HL-60 (cell line): ENCODE results near the gene TMEM222.

ENCODE experiments used
- DNase-seq, 2 experiments: peaks; one replicate each; pipeline ENCODE4 v3.0.0-alpha.2; 2010 to 2020; ENCODE audit warnings: low read depth in 1 of 2, low spot score in 1 of 2
- H3K27ac ChIP-seq: fragments of 250-450 bp; sonication (Bioruptor Pico); replicated peaks from 2 replicates; pipeline ENCODE4 v1.5.1; 2020; ENCODE audit warnings: mild to moderate bottlenecking, moderate library complexity
- H3K27me3 ChIP-seq: fragments of 250-450 bp; sonication (Bioruptor Pico); 2 replicates; pipeline ENCODE4 v1.5.1; 2021; ENCODE audit warnings: mild to moderate bottlenecking, moderate library complexity; ENCODE audit not compliant: insufficient read depth, poor library complexity, severe bottlenecking
- H3K4me3 ChIP-seq: replicated peaks from 2 replicates; pipeline ENCODE4 v1.5.1; 2011; ENCODE audit warnings: mild to moderate bottlenecking, control low read depth, low read length; ENCODE audit not compliant: insufficient read depth
- GABPA ChIP-seq: IDR thresholded peaks from 2 replicates; pipeline ENCODE4 v1.6.1; 2012; ENCODE audit warnings: low read depth
- POLR2AphosphoS5 ChIP-seq: IDR thresholded peaks from 2 replicates; pipeline ENCODE4 v1.6.1; 2012; ENCODE audit warnings: low read depth
- SPI1 ChIP-seq: IDR thresholded peaks from 2 replicates; pipeline ENCODE4 v1.6.1; 2012; ENCODE audit warnings: low read depth, mild to moderate bottlenecking, borderline replicate concordance
- TF ChIP-seq, protein P1 (sequence below): IDR thresholded peaks from one replicate; pipeline ENCODE4 v1.5.1; 2011; ENCODE audit warnings: low read length, control low read depth, inconsistent platforms; ENCODE audit not compliant: insufficient read depth
- TF ChIP-seq, protein P2 (sequence below): IDR thresholded peaks from 2 replicates; pipeline ENCODE4 v1.6.1; 2012; ENCODE audit warnings: low read depth; ENCODE audit not compliant: insufficient replicate concordance

TMEM222 gene

DNA sequence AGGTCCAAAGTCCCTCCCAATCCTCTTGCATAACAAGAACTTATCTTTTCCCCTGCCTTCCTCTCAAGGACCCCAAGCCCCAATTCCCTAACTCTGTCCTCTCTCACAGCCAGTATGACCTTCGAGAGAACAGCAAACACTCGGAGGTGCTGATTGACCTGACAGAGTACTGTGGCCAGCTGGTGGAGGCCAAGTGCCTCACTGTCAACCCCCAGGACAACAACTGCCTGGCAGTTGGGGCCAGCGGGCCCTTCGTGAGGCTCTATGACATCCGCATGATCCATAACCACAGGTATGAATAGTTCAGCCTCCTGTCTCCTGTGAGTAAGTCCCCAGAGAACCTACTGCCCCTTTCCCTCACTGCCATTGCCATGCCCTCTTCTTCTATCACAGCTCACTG lies 29.9 kb upstream of the TMEM222 start:
- DNase-seq: no peak
- Histone ChIP-seq H3K27ac (no peak overlapping the region), H3K4me3 (no peak overlapping the region), H3K27me3 (no peaks in the 10 kb centered on the region)
- TF ChIP-seq SPI1 (no peak), POLR2AphosphoS5 (no peak), GABPA (no peak)
- TF ChIP-seq, protein P1, sequence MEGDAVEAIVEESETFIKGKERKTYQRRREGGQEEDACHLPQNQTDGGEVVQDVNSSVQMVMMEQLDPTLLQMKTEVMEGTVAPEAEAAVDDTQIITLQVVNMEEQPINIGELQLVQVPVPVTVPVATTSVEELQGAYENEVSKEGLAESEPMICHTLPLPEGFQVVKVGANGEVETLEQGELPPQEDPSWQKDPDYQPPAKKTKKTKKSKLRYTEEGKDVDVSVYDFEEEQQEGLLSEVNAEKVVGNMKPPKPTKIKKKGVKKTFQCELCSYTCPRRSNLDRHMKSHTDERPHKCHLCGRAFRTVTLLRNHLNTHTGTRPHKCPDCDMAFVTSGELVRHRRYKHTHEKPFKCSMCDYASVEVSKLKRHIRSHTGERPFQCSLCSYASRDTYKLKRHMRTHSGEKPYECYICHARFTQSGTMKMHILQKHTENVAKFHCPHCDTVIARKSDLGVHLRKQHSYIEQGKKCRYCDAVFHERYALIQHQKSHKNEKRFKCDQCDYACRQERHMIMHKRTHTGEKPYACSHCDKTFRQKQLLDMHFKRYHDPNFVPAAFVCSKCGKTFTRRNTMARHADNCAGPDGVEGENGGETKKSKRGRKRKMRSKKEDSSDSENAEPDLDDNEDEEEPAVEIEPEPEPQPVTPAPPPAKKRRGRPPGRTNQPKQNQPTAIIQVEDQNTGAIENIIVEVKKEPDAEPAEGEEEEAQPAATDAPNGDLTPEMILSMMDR: no peak
- TF ChIP-seq, protein P2, sequence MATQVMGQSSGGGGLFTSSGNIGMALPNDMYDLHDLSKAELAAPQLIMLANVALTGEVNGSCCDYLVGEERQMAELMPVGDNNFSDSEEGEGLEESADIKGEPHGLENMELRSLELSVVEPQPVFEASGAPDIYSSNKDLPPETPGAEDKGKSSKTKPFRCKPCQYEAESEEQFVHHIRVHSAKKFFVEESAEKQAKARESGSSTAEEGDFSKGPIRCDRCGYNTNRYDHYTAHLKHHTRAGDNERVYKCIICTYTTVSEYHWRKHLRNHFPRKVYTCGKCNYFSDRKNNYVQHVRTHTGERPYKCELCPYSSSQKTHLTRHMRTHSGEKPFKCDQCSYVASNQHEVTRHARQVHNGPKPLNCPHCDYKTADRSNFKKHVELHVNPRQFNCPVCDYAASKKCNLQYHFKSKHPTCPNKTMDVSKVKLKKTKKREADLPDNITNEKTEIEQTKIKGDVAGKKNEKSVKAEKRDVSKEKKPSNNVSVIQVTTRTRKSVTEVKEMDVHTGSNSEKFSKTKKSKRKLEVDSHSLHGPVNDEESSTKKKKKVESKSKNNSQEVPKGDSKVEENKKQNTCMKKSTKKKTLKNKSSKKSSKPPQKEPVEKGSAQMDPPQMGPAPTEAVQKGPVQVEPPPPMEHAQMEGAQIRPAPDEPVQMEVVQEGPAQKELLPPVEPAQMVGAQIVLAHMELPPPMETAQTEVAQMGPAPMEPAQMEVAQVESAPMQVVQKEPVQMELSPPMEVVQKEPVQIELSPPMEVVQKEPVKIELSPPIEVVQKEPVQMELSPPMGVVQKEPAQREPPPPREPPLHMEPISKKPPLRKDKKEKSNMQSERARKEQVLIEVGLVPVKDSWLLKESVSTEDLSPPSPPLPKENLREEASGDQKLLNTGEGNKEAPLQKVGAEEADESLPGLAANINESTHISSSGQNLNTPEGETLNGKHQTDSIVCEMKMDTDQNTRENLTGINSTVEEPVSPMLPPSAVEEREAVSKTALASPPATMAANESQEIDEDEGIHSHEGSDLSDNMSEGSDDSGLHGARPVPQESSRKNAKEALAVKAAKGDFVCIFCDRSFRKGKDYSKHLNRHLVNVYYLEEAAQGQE: no peak

DNA sequence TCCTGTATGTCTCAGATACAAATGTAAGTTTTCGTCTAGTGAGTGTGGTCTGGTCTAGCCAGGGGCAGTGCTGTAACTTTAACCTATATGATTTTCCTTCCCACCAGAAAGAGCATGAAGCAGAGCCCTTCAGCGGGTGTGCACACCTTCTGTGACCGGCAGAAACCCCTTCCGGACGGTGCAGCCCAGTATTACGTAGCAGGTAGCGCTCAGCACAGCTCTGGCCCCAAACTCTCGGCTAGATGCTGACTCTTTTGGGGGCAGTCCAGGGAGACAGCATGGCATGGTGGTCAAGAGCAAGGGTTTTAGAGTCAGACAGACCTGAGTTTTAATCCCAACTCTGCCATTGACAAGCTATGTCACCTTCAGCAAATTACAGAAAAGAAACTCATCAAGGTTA lies 28.0 kb upstream of the TMEM222 start:
- H3K27me3 ChIP-seq: no peaks in the 10 kb centered on the region
- no peak for TF ChIP-seq POLR2AphosphoS5
- TF ChIP-seq GABPA: no peak
- TF ChIP-seq, protein P2: no peak
- TF ChIP-seq, protein P1: no peak
- H3K4me3 ChIP-seq: no peak overlapping the region
- DNase-seq: no peak
- no peak overlapping the region for H3K27ac ChIP-seq

DNA sequence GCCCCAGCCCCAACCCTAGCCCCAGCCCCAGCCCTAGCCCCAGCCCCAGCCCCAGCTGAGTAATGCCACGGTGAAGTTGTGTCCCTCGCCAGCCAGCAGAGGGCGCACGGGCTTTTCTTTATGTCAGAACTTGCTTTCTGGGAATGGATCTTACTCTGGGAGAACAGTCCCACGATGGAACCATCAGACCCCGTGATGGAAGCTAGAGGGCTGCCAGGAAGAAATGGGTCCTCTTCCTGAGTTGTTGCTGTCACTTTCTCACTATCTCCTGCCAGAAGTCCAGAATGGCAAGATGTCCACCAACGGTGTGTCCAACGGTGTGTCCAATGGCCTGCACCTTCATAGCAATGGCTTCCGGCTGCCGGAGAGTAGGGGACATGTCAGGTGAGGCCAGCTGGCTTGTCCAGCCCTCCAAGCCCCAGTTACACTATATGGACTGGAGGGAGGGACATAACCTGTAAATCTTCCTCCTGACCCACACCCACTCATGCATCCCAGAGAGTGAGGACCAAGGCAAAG lies 25.1 kb upstream of the TMEM222 start:
- Histone ChIP-seq H3K4me3 (no peak overlapping the region), H3K27ac (no peak overlapping the region), H3K27me3 (no peaks in the 10 kb centered on the region)
- DNase-seq: peak; percentile 12 to 48
- TF ChIP-seq POLR2AphosphoS5: no peak
- TF ChIP-seq, protein P2: no peak
- TF ChIP-seq, protein P1: peak; percentile 71
- no peak for TF ChIP-seq SPI1
- no peak for TF ChIP-seq GABPA
